WTC11 (cell line): Measurements from ENCODE around the gene LRRC70. TPM values are rescaled to one million over a fixed set of nuclear protein-coding genes. Genes with fewer than 3 reads are reported as not detected.

Experiments used
- ATAC-seq: fragments of 200-7000 bp; cut with Tn5 transposase; 2 replicates; pipeline ENCODE4 v1.10.0; 2021; ENCODE audit warnings: mild to moderate bottlenecking, moderate library complexity
- CTCF ChIA-PET: fragments of 300-600 bp; sonication (Branson Sonifier 250); formaldehyde crosslinking; loops from one replicate; lab custom pipeline; 2021; ENCODE audit warnings: antibody characterized with exemption; lab: Charles Lee
- POLR2A ChIA-PET: fragments of 350-600 bp; sonication (Branson Sonifier 250); formaldehyde crosslinking; loops from one replicate; lab custom pipeline; 2021; ENCODE audit warnings: antibody characterized with exemption; lab: Charles Lee
- DNase-seq: peaks from one replicate; pipeline ENCODE4 v3.0.0; 2021; ENCODE audit warnings: low spot score
- H3K27ac Mint-ChIP-seq: 2 replicates; pipeline ENCODE4 v1.8.0; 2021; ENCODE audit warnings: mixed read lengths
- H3K27me3 Mint-ChIP-seq: 2 replicates; pipeline ENCODE4 v1.8.0; 2021; ENCODE audit warnings: low read depth, mild to moderate bottlenecking, moderate library complexity, mixed read lengths
- H3K36me3 Mint-ChIP-seq: 2 replicates; pipeline ENCODE4 v1.8.0; 2021; ENCODE audit warnings: mixed read lengths
- H3K4me1 Mint-ChIP-seq: 2 replicates; pipeline ENCODE4 v1.8.0; 2022; ENCODE audit warnings: mixed read lengths
- H3K4me3 Mint-ChIP-seq: 2 replicates; pipeline ENCODE4 v1.8.0; 2021; ENCODE audit warnings: mild to moderate bottlenecking, moderate library complexity, mixed read lengths
- H3K9me3 Mint-ChIP-seq: 2 replicates; pipeline ENCODE4 v1.8.0; 2021; ENCODE audit warnings: mixed read lengths
- AR ChIP-seq: fragments of 250-450 bp; sonication (Bioruptor Pico); IDR thresholded peaks from 2 replicates; pipeline ENCODE4 v1.9.0; 2021; ENCODE audit warnings: mild to moderate bottlenecking
- ARID4B ChIP-seq: sonication (generic); formaldehyde crosslinking; IDR thresholded peaks from 2 replicates; pipeline ENCODE4 v1.8.0; 2023; ENCODE audit warnings: missing genetic modification reagents, mild to moderate bottlenecking, borderline replicate concordance
- CDX4 ChIP-seq: fragments of 250-450 bp; sonication (Bioruptor Pico); IDR thresholded peaks from 2 replicates; pipeline ENCODE4 v1.9.0; 2021; ENCODE audit warnings: moderate library complexity, mild to moderate bottlenecking, inconsistent platforms, borderline replicate concordance
- ELF4 ChIP-seq: sonication (generic); formaldehyde crosslinking; IDR thresholded peaks from 2 replicates; pipeline ENCODE4 v1.8.1; 2022; ENCODE audit warnings: low read depth, mild to moderate bottlenecking, moderate library complexity, missing genetic modification reagents
- ESRRA ChIP-seq: sonication (generic); formaldehyde crosslinking; IDR thresholded peaks from 2 replicates; pipeline ENCODE4 v1.8.1; 2022; ENCODE audit warnings: mild to moderate bottlenecking, missing genetic modification reagents, borderline replicate concordance
- NFYB ChIP-seq: sonication (generic); formaldehyde crosslinking; conservative IDR thresholded peaks from 2 replicates; pipeline ENCODE4 v1.8.0; 2022; ENCODE audit warnings: low read depth, missing genetic modification reagents
- USF2 ChIP-seq: sonication (generic); formaldehyde crosslinking; IDR thresholded peaks from 2 replicates; pipeline ENCODE4 v1.8.1; 2023; ENCODE audit warnings: mild to moderate bottlenecking, missing genetic modification reagents, moderate library complexity
- ZNF219 ChIP-seq: sonication (generic); formaldehyde crosslinking; IDR thresholded peaks from 2 replicates; pipeline ENCODE4 v1.8.0; 2023; ENCODE audit warnings: missing genetic modification reagents, mild to moderate bottlenecking, borderline replicate concordance
- ZNF671 ChIP-seq: fragments of 250-450 bp; sonication (Bioruptor Pico); IDR thresholded peaks from 2 replicates; pipeline ENCODE4 v1.8.0; 2021; ENCODE audit warnings: mild to moderate bottlenecking
- total RNA-seq: library from RNA; stranded (reverse); gene quantifications from 3 replicates; pipeline ENCODE4 v1.2.3, GENCODE V29; 2021
- TF ChIP-seq, protein P1 (sequence below): sonication (generic); formaldehyde crosslinking; IDR thresholded peaks from 2 replicates; pipeline ENCODE4 v1.8.0; 2023; ENCODE audit warnings: mild to moderate bottlenecking, missing genetic modification reagents

Gene LRRC70
- total RNA-seq, 1 experiment from 2014 or later = 0.37 TPM

GRCh38 chr5:62616615-62617277 is 38.1 kb downstream of the LRRC70 start (continued):
- TF ChIP-seq AR (CRISPR knock-in tag) (no peak), NFYB (CRISPR knock-in tag) (no peak)

GRCh38 chr5:62617943-62618342 is 39.3 kb downstream of the LRRC70 start:
- CTCF ChIA-PET = no interaction called here
- Mint-ChIP-seq H3K4me1 (peaks cover 50% of the 10 kb centered on the region), H3K36me3 (peaks cover 26% of the 10 kb centered on the region), H3K27me3 (no peaks in the 10 kb centered on the region; the same call in 1 of the 2 replicates), H3K9me3 (peaks cover 20% of the 10 kb centered on the region), H3K4me3 (no peak overlapping the region), H3K27ac (no peak overlapping the region)
- no peak for ATAC-seq
- DNase-seq = no peak
- POLR2A ChIA-PET = no interaction called here
- no peak for TF ChIP-seq ZNF219
- no peak for TF ChIP-seq USF2
- no peak for TF ChIP-seq CDX4 (CRISPR knock-in tag)
- TF ChIP-seq, protein P1, sequence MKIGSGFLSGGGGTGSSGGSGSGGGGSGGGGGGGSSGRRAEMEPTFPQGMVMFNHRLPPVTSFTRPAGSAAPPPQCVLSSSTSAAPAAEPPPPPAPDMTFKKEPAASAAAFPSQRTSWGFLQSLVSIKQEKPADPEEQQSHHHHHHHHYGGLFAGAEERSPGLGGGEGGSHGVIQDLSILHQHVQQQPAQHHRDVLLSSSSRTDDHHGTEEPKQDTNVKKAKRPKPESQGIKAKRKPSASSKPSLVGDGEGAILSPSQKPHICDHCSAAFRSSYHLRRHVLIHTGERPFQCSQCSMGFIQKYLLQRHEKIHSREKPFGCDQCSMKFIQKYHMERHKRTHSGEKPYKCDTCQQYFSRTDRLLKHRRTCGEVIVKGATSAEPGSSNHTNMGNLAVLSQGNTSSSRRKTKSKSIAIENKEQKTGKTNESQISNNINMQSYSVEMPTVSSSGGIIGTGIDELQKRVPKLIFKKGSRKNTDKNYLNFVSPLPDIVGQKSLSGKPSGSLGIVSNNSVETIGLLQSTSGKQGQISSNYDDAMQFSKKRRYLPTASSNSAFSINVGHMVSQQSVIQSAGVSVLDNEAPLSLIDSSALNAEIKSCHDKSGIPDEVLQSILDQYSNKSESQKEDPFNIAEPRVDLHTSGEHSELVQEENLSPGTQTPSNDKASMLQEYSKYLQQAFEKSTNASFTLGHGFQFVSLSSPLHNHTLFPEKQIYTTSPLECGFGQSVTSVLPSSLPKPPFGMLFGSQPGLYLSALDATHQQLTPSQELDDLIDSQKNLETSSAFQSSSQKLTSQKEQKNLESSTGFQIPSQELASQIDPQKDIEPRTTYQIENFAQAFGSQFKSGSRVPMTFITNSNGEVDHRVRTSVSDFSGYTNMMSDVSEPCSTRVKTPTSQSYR (CRISPR knock-in tag) = no peak
- no peak for TF ChIP-seq ARID4B (CRISPR knock-in tag)
- TF ChIP-seq ELF4 (CRISPR knock-in tag) = no peak
- no peak for TF ChIP-seq ZNF671 (CRISPR knock-in tag)
- no peak for TF ChIP-seq ESRRA (CRISPR knock-in tag)

DNA sequence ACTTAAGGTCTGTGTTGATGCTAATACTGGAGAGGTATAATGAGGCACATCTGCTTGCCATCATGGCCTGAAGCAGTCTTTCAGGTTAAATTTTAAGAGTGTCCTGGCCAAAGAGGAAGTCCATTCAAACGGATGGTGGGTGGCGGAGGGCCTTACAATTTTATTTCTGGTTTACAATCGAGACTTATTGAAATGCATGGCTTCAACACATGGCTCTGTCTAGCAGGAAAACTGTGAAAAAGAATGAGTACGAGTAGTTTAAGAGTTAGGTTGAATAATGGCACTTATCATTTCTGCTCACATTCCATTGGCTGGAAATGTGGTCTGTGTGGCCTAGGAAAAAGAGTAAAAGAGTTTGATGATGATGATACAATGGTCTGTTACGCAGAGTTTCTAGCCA is 42.1 kb downstream of the LRRC70 start:
- H3K4me1 Mint-ChIP-seq = peaks cover 38% of the 10 kb centered on the region
- 0 out of 2 replicates have a peak, but pooled peaks cover 5% of the 10 kb centered on the region for H3K36me3 Mint-ChIP-seq
- ChIA-PET POLR2A (no interaction called here), CTCF (no interaction called here)
- H3K4me3 Mint-ChIP-seq = peak overlapping the region; percentile 33
- H3K27me3 Mint-ChIP-seq = no peaks in the 10 kb centered on the region
- H3K9me3 Mint-ChIP-seq = no peaks in the 10 kb centered on the region
- no peak for TF ChIP-seq USF2
- ATAC-seq (peak; percentile 36), DNase-seq (no peak)
- peak overlapping the region; percentile 90 for H3K27ac Mint-ChIP-seq
